GM23338 (cell line): ENCODE data around the gene PDXDC1. TPM values are rescaled to one million over a fixed set of nuclear protein-coding genes. Genes with fewer than 3 reads are reported as not detected.
"Not testable (repeated sequence)": the region's sequence is repeated elsewhere in the genome, so short reads cannot be mapped to it uniquely, and the experiment has no call there.

Source experiments
- ATAC-seq: fragments of 200-7000 bp; cut with Tn5 transposase; 3 replicates; pipeline ENCODE4 v1.9.1; 2020
- DNase-seq: peaks from one replicate; pipeline ENCODE4 v3.0.0-alpha.2; 2015; ENCODE audit warnings: low spot score
- H2AFZ ChIP-seq: fragments of 200-600 bp; sonication (generic); 2 replicates; pipeline ENCODE4 v1.8.0; 2016; ENCODE audit warnings: antibody characterized with exemption, mild to moderate bottlenecking, moderate library complexity
- H3F3A ChIP-seq: fragments of 200-600 bp; sonication (generic); replicated peaks from 2 replicates; pipeline ENCODE4 v1.8.0; 2017; ENCODE audit warnings: antibody characterized with exemption, mixed run types, low read depth
- H3K27ac ChIP-seq: fragments of 200-600 bp; sonication (generic); 2 replicates; pipeline ENCODE4 v1.6.1; 2016; ENCODE audit warnings: low read depth
- H3K27me3 ChIP-seq: fragments of 200-600 bp; sonication (generic); 2 replicates; pipeline ENCODE4 v1.8.0; 2016; ENCODE audit warnings: mild to moderate bottlenecking, mixed run types, moderate library complexity; ENCODE audit not compliant: insufficient read depth
- H3K36me3 ChIP-seq: fragments of 200-600 bp; sonication (generic); 2 replicates; pipeline ENCODE4 v1.8.0; 2016; ENCODE audit warnings: mild to moderate bottlenecking; ENCODE audit not compliant: insufficient read depth
- H3K4me1 ChIP-seq: fragments of 200-600 bp; sonication (generic); 2 replicates; pipeline ENCODE4 v1.8.0; 2016; ENCODE audit warnings: mild to moderate bottlenecking, moderate library complexity; ENCODE audit not compliant: insufficient read depth
- H3K4me2 ChIP-seq: fragments of 200-600 bp; sonication (generic); 2 replicates; pipeline ENCODE4 v1.7.1; 2017; ENCODE audit warnings: mixed run types
- H3K4me3 ChIP-seq: fragments of 200-600 bp; sonication (generic); 2 replicates; pipeline ENCODE4 v1.6.1; 2016; ENCODE audit warnings: mixed run types
- H3K79me2 ChIP-seq: fragments of 200-600 bp; sonication (generic); replicated peaks from 2 replicates; pipeline ENCODE4 v1.8.0; 2017; ENCODE audit warnings: mild to moderate bottlenecking; ENCODE audit not compliant: insufficient read depth
- H3K9me2 ChIP-seq: fragments of 200-600 bp; sonication (generic); 2 replicates; pipeline ENCODE4 v1.8.0; 2017; ENCODE audit not compliant: insufficient read depth
- H4K20me1 ChIP-seq: fragments of 200-600 bp; sonication (generic); replicated peaks from 2 replicates; pipeline ENCODE4 v1.8.0; 2017; ENCODE audit warnings: mild to moderate bottlenecking; ENCODE audit not compliant: insufficient read depth
- H3K27ac Mint-ChIP-seq: 2 replicates; pipeline ENCODE4 v1.8.0; 2020; ENCODE audit warnings: inconsistent platforms, mild to moderate bottlenecking, moderate library complexity, mixed read lengths
- H3K27me3 Mint-ChIP-seq: 3 replicates; pipeline ENCODE4 v1.8.0; 2022; ENCODE audit warnings: low read depth, mild to moderate bottlenecking, moderate library complexity, mixed read lengths, inconsistent platforms; ENCODE audit not compliant: insufficient read depth, poor library complexity
- H3K36me3 Mint-ChIP-seq: 3 replicates; pipeline ENCODE4 v1.8.0; 2021; ENCODE audit warnings: low read depth, mild to moderate bottlenecking, inconsistent platforms, moderate library complexity, mixed read lengths
- H3K4me1 Mint-ChIP-seq: 3 replicates; pipeline ENCODE4 v1.8.0; 2020; ENCODE audit warnings: mild to moderate bottlenecking, inconsistent platforms, mixed read lengths
- H3K4me3 Mint-ChIP-seq: 3 replicates; pipeline ENCODE4 v1.8.0; 2021; ENCODE audit warnings: moderate library complexity, mild to moderate bottlenecking, inconsistent platforms, mixed read lengths
- H3K9me3 Mint-ChIP-seq: 3 replicates; pipeline ENCODE4 v1.8.0; 2020; ENCODE audit warnings: moderate library complexity, mild to moderate bottlenecking, inconsistent platforms, mixed read lengths
- polyA plus RNA-seq: library from polyadenylated mRNA; unstranded; fragments of >200 nt; fragmentation: Nextera tagmentation; extraction: Ambion mirVana; gene quantifications from 2 replicates; pipeline ENCODE4 v1.2.1, GENCODE V29; 2016
- total RNA-seq: library from RNA; depleted of rRNA; stranded (reverse); fragments of >200 nt; shearing (Covaris generic); gene quantifications from 2 replicates; pipeline ENCODE4 v1.2.3, GENCODE V29; 2014

Gene PDXDC1
- total and polyA plus RNA-seq, 2 experiments from 2014 or later, result 40.0 to 91.6 TPM

DNA sequence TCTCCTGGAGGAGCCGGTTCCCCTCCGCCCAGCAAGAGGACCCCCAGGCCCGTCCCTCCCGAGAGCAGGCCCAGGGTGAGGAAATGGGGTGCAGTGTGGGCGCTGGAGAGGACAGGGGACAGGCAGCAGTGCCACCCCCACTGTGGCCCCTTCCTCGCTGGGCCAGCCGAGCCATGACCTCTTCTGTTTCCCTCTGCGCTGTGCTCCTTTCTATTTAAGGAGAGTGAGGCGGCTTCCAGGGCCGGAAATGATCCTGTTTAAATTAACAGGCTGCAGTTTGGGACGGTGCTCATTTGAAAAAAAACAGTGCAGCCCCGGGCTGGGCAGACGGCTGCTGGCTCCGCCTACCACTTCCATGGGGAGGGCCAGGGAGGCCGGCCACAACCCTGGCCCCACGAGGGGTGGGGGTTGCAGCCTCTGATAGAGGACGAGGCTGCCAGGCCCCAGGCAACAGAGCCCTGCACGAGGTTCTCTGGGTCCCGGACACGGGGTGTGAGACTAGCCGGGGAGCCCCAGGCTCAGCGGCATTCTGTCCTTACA, 169.3 kb downstream of the PDXDC1 start:
- H2AFZ ChIP-seq, H3K36me3 Mint-ChIP-seq, H3K9me3 Mint-ChIP-seq, H3F3A ChIP-seq, H3K27me3 ChIP-seq, H4K20me1 ChIP-seq, H3K9me2 ChIP-seq, H3K36me3 ChIP-seq: not testable (repeated sequence)
- peaks cover 77% of the 10 kb centered on the region for H3K79me2 ChIP-seq
- Mint-ChIP-seq H3K4me1 (peaks cover 33% of the 10 kb centered on the region), H3K27me3 (peaks cover 16% of the 10 kb centered on the region), H3K4me3 (peak overlapping the region; percentile 36), H3K27ac (peak overlapping the region; percentile 89)
- H3K4me1 ChIP-seq, result peaks cover 10% of the 10 kb centered on the region; the same call in 1 of the 2 replicates
- ATAC-seq (peak; percentile 5), DNase-seq (peak; percentile 50)
- H3K4me3 ChIP-seq, result peak overlapping the region; percentile 32; the same call in 1 of the 2 replicates
- H3K27ac ChIP-seq, result peak overlapping the region; percentile 59; the same call in 1 of the 2 replicates
- peak overlapping the region; percentile 70 for H3K4me2 ChIP-seq

DNA sequence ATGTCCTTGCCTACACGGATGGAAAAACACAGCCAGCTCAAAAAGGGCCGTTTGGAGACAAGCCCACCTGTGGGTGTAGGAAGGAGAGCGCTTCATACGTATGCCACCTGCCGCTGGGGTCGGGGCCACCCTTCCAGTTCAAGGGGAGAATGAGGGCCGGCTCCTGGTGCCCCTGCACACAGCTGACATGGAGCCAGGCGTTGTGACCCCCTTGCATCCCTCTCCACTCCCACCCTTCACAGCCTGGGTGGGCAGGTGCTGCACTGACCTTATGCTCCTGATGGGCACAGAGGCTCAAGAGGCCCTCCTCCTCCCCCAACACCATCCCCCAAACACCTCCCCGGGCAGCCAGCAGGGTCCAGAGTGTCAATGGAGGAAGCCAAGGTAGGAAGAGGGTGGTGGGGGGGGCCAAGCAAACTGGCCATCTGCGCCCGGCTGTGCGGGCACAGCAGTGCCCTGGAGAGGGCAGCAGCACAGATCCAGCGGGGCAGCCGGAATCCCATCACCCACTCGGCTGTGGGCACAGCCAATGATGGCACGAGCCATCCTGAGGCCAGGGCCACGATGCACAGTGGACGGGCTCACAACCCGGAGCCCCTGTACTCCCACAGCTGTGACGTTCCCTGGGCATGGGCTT, 170.1 kb downstream of the PDXDC1 start:
- DNase-seq, result not testable (repeated sequence)

GRCh38 chr16:15145418-15146263, 170.8 kb downstream of the PDXDC1 start:
- not testable (repeated sequence) for H4K20me1 ChIP-seq, H3F3A ChIP-seq, H3K4me3 ChIP-seq, H2AFZ ChIP-seq, H3K9me3 Mint-ChIP-seq, H3K36me3 ChIP-seq, DNase-seq, H3K27me3 ChIP-seq, H3K9me2 ChIP-seq, ATAC-seq, H3K4me2 ChIP-seq, H3K36me3 Mint-ChIP-seq
- H3K4me3 Mint-ChIP-seq, result peak overlapping the region; percentile 9; the same call in 1 of the 3 replicates
- peaks cover 10% of the 10 kb centered on the region; the same call in 1 of the 2 replicates for H3K4me1 ChIP-seq
- H3K27ac Mint-ChIP-seq, result peak overlapping the region; percentile 80; the same call in 1 of the 2 replicates
- H3K79me2 ChIP-seq, result peaks cover 73% of the 10 kb centered on the region
- H3K27ac ChIP-seq, result 0 out of 2 replicates have a peak overlapping the region, but pooled peaks have one; percentile 72
- H3K27me3 Mint-ChIP-seq, result peaks cover 14% of the 10 kb centered on the region
- H3K4me1 Mint-ChIP-seq, result peaks cover 31% of the 10 kb centered on the region

More for the DNA sequence above, 170.1 kb downstream of the PDXDC1 start:
- H4K20me1 ChIP-seq, H3K36me3 Mint-ChIP-seq, H3K27me3 ChIP-seq, H3F3A ChIP-seq, H3K27ac ChIP-seq, H2AFZ ChIP-seq, H3K9me2 ChIP-seq, H3K36me3 ChIP-seq, ATAC-seq, H3K9me3 Mint-ChIP-seq: not testable (repeated sequence)
- H3K4me1 Mint-ChIP-seq, result peaks cover 34% of the 10 kb centered on the region
- H3K4me3 Mint-ChIP-seq, result peak overlapping the region; percentile 36
- Histone ChIP-seq H3K4me2 (peak overlapping the region; percentile 70), H3K4me1 (peaks cover 10% of the 10 kb centered on the region; the same call in 1 of the 2 replicates), H3K4me3 (peak overlapping the region; percentile 32; the same call in 1 of the 2 replicates), H3K79me2 (peaks cover 77% of the 10 kb centered on the region)
- H3K27ac Mint-ChIP-seq, result peak overlapping the region; percentile 89
- peaks cover 16% of the 10 kb centered on the region for H3K27me3 Mint-ChIP-seq

GRCh38 chr16:15146264-15146662, 171.4 kb downstream of the PDXDC1 start:
- not testable (repeated sequence) for H3F3A ChIP-seq, H3K9me2 ChIP-seq, H3K36me3 Mint-ChIP-seq, H3K4me2 ChIP-seq, H3K9me3 Mint-ChIP-seq, H3K36me3 ChIP-seq, H3K4me3 ChIP-seq, ATAC-seq, DNase-seq, H4K20me1 ChIP-seq, H2AFZ ChIP-seq, H3K27me3 ChIP-seq
- H3K4me3 Mint-ChIP-seq, result peak overlapping the region; percentile 9; the same call in 1 of the 3 replicates
- Histone ChIP-seq H3K27ac (0 out of 2 replicates have a peak overlapping the region, but pooled peaks have one; percentile 72), H3K79me2 (peaks cover 66% of the 10 kb centered on the region), H3K4me1 (peaks cover 10% of the 10 kb centered on the region; the same call in 1 of the 2 replicates)
- H3K27me3 Mint-ChIP-seq, result peaks cover 12% of the 10 kb centered on the region
- peaks cover 31% of the 10 kb centered on the region for H3K4me1 Mint-ChIP-seq
- H3K27ac Mint-ChIP-seq, result peak overlapping the region; percentile 80

DNA sequence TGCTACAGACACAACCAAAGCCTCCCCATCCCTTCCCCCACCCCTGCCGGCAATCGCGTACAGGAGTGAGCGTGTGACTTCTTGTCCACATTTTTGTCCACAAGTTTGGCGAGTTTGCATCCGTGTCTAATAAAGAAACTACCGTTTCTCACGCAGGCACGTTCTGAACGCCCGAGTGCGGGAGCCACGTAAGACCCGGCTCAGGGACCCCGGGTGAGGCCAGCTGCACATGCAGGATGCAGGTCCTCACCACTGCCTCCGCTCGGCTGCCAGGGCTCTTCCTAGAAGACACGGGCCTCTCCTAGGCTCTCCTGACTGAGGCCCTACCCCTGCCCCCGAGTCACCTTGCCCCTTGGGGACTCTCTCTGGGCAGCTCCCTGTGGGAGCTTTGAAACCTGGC, 174.0 kb downstream of the PDXDC1 start:
- Histone ChIP-seq H3K79me2 (peaks cover 54% of the 10 kb centered on the region), H3K4me1 (peaks cover 10% of the 10 kb centered on the region; the same call in 1 of the 2 replicates), H3K4me2 (0 out of 2 replicates have a peak overlapping the region, but pooled peaks have one; percentile 26)
- H3K36me3 ChIP-seq, H3K36me3 Mint-ChIP-seq, H3K9me3 Mint-ChIP-seq, H4K20me1 ChIP-seq, H3K27ac ChIP-seq, H3F3A ChIP-seq, H3K4me3 ChIP-seq, H2AFZ ChIP-seq, H3K27me3 ChIP-seq, H3K4me3 Mint-ChIP-seq, H3K9me2 ChIP-seq, H3K27ac Mint-ChIP-seq, DNase-seq: not testable (repeated sequence)
- Mint-ChIP-seq H3K4me1 (peaks cover 27% of the 10 kb centered on the region), H3K27me3 (peaks cover 10% of the 10 kb centered on the region)
- ATAC-seq, result peak; percentile 3; the same call in 1 of the 3 replicates

GRCh38 chr16:15149260-15149659, 174.4 kb downstream of the PDXDC1 start:
- Histone ChIP-seq H3K4me1 (peaks cover 10% of the 10 kb centered on the region; the same call in 1 of the 2 replicates), H3K4me2 (0 out of 2 replicates have a peak overlapping the region, but pooled peaks have one; percentile 26), H3K79me2 (peaks cover 52% of the 10 kb centered on the region)
- H3K27ac ChIP-seq, H3K4me3 Mint-ChIP-seq, H3K9me2 ChIP-seq, H4K20me1 ChIP-seq, H3K36me3 Mint-ChIP-seq, DNase-seq, H3K4me3 ChIP-seq, H3F3A ChIP-seq, H3K36me3 ChIP-seq, H3K27ac Mint-ChIP-seq, H2AFZ ChIP-seq, H3K9me3 Mint-ChIP-seq, ATAC-seq, H3K27me3 ChIP-seq: not testable (repeated sequence)
- peaks cover 10% of the 10 kb centered on the region for H3K27me3 Mint-ChIP-seq
- peaks cover 24% of the 10 kb centered on the region for H3K4me1 Mint-ChIP-seq
